GM19397 (cell line): ENCODE results near the gene VPS13D.

ENCODE experiments used
- ATAC-seq: cut with Tn5 transposase; IDR thresholded peaks from one replicate; pipeline ENCODE4 v1.9.1; 2021; ENCODE audit warnings: mild to moderate bottlenecking, moderate library complexity; ENCODE audit not compliant: unreplicated experiment

VPS13D gene

DNA sequence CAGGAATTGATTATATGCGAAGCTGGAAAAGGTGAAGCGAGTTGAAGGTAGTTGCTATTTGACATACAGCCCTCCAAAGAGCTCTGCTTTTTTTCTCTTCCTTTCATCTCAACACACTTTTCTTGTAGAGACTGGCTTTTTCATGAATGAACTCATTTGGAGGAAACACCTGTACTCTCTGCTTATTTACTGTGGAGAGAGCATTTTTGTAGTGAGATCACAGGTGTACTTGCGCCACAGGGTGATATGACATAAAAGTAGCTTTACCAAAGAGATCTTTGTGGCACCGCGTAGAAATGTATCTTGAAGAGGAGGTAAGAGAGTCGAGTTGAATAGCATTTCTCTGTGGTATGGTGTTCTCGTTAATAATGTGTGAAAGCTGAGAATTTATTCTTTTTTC is 187.6 kb downstream of the VPS13D start:
- no peak for ATAC-seq

DNA sequence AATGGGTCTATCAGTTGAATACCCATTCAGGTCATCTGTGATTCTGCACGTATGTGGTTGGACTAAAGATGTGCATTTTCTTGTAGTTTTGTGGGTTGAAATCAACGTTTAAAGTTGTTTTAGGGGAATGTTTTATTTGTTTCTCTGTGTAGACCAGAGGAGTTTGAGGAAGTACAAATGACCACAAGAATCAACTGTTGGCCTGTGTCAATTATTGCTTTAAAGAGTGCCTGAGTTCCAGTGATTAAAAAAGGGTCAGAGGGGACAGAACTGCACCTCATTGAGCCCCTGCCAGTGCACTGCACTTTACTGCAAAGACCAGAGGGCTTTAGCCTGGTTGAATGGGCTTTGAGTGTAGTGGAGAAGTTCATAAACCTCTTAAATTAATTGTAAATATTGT is 190.3 kb downstream of the VPS13D start:
- ATAC-seq: no peak

DNA sequence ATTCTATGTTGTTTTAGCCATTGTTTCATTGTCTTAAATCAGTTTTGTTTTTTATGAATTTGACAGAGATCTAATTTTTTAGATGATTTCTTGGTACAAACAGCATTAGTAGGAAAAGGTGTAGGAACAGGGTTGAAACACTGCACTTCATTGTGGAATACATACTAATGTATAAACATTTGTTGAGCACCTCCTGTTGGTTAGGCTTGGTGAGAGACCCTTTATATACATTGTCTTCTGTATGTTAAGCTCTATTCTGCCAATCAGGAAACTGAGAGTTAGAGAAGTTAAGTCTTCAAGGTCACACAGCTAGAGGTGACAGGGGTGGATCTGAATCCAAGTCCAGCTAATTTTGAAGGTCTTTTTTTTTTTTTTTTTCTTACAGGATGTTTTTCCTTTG is 192.7 kb downstream of the VPS13D start:
- no peak for ATAC-seq

DNA sequence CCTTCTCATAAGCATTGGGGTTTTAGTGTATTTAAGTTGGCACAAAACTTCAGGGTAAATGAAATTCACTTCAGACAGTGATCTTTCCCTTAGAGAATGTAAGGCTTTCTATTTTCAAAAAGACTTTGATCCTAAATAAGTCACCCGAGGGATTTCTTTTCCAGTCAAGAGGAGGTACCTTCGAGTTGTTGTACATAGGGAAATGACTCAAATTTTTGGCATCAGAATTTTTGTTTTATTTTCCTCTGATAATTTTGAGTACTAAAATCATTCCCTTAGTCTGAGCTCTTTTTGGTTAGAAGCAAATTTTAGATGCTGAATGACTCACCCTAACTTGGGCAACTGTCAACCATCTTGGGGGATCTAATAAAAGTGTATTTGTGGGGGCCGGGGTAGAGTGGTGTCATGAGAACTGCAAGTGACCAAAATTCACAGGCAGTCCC is 194.3 kb downstream of the VPS13D start:
- ATAC-seq: no peak

DNA sequence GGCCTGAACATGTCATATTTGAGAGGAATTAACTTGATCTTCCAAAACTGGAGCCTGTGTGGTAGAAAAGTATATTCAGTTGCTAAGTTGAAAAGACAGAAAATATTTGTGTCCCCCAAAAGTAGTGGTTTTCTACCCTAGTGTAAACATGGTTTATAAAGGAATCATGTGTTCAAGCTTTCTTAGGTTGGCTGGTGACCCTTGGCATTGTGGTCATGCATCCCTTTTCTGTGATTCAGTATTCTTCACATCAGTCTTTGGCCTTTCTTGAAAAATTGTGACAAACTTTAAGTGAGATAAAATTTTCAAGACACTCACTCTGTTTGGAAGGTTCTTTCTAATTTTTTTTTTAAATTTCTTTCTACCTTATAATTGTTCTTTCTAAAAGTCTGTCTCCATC is 195.0 kb downstream of the VPS13D start:
- no peak for ATAC-seq

DNA sequence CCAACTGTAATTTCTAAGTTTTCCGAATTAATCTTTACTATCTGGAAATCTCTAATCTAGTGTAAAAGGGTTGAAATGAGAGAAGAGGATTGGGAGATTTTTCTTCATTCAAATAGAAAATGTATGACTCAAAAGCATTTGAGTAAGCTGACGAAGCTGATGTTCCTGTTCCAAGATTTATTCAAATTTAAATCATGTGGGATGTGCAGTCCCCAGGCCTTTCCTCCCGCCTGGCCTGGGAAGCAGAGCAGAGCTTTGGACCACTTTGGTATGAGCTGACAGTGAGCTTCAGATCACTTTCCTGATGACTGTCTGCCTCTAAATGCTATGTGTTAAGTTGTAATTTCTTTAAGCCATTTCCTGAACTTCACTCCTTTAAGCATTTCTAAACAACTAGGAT is 196.2 kb downstream of the VPS13D start:
- ATAC-seq: no peak

DNA sequence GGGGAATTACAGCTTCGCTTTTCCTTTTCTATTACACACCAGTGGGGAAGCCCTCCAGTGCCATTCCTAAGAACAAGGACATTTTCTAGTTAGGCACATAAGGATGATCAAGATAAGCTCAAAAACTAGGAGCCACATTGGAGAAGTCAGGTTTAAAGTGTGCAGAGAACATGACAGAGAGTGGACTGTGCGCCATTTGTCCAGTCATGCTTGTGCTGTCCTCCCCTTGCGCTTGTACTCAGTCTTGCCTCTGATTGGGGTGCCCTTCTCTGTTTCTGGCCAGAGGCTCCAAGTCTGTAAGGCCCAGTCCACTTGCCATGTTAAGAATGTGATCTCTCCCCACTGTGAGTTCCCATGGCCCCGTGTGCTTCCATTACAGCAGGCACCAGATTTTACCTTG is 198.5 kb downstream of the VPS13D start:
- no peak for ATAC-seq

DNA sequence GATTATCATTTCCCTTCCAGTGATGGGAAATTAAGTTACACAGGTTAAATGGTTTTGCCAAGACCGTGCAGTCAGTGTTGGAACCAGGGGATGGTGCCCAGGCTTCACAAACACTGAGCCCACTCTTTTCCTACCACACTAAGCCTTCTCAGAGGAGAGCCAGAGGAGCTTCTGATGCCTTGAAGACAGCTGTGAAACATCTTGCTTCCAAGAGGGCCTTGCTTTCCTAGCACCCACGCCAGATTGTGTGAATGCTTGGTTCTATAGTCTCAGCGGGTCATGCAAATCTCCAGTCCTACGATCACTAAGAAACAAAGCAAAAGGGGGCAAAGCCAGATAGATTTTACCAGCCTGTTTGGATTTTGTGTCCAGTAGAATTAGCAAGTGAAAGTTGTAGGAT is 200.7 kb downstream of the VPS13D start:
- no peak for ATAC-seq

DNA sequence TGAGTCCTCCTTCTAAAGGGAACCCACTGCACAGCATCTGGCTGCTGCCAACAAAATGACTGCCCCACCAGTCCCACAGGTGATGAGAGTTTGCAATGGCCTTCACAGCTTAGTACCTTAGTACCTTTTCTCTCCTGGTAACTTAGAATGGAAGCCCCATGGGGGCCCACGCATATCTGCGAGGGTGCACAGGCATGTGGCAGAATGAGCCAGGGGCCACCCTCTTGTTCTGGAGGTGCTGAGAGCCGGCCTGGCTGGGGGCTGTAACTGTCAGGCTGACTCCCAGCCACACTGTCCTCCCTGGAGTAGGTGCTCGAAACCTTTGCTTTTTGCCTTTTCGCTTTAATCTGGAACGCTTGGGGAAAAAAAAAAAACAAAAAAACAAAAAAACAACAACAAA is 203.1 kb downstream of the VPS13D start:
- ATAC-seq: no peak

DNA sequence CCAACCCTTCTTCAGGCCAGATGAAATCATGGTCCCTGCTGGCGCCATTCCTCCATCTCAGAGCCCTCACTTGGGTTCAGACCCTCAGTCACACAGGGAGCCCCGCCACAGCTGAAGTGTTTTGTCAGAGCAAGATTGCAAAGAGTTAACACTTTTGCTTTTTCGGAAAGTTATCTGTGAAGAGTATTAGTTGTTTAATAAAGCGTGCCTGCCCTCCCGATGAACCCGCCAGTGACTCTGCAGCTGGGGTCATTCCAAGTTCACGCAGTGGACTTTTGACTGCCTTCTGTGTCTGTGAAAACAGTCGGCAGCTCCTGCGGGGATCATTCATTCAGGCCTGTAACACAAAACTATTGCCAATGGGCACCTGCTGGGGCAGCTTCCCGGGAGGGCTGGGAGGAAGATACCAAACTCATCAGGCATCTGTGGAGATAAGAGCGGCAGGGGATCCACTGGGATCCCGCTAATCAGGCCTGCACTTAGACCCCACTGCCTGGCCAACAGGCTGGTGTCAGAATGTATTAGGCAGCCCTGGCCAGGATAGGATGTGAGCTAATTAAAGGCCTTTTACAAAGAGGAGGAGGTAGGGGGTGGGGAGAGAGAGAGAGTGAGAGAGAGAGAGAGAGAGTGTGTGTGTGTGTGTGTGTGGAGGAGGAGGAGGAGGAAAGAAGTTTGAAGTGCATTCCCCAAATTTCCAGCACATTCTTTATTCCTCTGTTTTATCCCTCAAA is 203.7 kb downstream of the VPS13D start:
- ATAC-seq: no peak

DNA sequence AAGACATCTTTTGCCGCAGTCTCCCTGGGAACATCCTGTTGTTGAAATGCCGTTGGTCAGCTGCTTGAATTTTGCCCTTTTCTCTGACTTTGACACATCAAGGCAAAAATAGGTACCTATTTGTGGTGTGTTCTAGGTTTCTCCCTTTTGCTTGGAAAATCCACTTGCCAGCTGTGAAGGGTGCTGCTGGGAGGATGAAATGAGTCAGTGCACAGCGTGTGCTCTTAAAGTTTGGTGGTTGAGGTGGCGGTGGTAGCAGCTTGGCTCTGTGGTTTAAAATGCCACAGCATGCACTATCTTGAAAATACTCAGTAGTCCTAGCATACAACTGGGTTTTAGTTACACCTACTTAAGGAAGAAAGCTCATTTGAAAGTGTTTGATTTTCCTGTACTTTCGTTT is 204.3 kb downstream of the VPS13D start:
- no peak for ATAC-seq

DNA sequence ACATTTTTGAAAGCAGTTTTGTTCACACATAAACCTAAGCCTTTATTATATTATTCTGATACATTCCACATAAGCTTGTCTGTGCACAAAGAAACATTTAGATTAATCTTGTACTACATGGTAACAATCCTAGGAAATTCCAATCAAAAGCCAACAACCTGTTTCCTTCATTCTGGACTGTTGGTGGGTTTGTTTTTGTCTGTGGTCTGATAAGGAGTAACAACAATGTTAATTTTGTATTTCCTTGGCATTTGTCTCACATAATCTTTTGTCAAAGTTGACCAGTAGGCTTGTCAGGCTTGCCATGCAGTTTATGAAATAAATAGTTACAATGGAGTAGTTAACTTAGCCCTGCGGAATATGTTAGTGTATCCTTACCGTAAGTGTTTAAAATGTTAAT is 204.9 kb downstream of the VPS13D start:
- no peak for ATAC-seq

DNA sequence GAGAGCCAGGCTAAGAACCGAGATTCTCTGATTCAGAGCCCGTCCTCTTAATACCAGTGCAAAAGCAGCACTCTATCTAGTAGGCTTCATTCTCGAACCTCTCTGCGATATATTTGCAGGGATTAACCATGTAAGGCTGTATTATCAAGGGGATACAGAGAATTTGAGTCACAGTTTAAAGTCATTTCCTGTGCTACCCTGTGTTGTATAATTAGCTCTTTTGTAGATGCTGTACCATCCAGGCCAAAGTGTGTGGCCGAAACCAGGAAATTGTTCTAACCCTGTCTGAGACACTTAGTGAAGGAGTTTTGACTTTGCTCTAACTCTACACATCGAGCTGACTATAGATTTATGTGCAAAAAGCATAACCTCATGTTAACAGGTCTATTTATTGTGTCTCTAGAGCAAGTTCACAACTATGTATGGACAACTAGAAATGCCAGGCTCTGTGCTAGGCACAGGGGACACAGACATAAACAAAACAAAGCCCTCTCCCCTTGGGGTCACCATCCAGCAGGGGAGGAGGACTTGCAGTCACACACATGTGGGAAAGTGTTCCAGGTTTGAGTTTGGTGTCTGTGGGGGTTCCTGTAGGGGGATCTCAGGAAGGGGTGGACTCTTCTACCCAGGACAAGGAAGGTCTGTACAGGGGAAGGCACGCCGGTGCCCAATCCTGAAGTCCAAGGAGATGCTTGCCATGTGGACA is 206.0 kb downstream of the VPS13D start:
- ATAC-seq: peak; percentile 76

DNA sequence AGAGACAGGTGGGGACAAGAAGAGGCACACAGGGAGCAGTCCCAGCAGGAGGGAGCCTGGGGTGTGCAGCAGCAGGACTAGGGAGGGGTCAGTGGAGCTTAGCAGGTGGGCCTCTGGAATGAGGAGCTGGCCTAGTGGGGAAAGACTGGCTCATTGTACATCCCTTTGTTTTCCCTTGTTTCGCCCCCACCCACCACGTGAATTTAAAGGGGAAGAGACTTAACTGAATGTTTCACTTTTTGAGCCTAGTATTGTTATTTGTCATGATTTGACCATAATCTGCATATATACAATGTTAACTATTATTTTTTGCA is 206.5 kb downstream of the VPS13D start:
- ATAC-seq: no peak

DNA sequence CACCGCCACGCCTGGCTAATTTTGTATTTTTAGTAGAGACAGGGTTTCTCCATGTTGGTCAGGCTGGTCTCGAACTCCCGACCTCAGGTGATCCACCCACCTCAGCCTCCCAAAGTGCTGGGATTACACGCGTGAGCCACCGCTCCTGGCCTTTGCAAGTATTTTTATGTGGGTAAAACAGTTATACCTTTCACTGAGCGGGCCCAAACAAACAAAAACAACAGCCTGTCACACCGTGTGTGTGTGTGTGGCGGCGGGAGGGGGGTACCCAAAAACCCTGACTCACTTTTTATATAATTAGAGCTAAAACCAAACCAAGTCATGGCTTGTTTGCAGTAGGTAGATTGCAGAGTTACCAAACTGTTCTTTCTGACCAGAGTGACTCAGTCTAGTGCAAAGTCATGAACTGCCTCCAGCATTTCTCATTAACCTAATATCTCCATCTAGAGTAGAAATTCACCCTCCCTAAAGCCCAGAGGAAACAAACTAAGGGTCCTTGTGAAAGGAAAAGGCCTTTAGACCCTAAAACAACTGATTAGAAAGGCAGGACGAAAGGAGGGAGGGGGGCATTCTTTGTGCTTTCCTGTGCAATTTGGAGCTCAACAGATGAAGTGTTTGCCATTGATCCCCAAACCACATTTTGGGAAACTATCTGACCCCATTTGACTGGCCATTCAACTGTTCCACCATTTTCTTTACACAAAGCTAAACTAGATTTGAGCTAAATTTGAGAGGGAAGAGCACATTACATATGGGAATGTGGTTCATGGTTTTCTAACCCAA is 207.2 kb downstream of the VPS13D start:
- no peak for ATAC-seq

DNA sequence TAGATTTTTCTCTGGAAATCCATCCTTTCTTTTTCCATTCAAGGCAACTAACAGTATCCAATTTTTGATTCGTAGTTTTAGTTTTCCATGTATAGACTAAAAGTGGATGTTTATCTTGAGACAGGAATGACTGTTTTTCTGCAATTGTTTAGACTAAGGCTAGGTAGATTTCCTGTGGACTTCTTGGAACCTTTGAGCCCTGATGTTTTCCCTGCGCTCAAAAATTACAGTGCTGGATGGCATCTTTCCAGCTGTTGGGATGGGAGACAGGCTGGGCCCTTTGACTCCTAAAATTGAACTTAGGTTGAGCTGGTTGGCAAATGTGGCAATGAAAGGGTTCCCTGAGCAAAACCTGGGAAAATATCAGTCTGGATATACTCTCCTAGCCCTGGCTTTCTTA is 207.8 kb downstream of the VPS13D start:
- no peak for ATAC-seq

DNA sequence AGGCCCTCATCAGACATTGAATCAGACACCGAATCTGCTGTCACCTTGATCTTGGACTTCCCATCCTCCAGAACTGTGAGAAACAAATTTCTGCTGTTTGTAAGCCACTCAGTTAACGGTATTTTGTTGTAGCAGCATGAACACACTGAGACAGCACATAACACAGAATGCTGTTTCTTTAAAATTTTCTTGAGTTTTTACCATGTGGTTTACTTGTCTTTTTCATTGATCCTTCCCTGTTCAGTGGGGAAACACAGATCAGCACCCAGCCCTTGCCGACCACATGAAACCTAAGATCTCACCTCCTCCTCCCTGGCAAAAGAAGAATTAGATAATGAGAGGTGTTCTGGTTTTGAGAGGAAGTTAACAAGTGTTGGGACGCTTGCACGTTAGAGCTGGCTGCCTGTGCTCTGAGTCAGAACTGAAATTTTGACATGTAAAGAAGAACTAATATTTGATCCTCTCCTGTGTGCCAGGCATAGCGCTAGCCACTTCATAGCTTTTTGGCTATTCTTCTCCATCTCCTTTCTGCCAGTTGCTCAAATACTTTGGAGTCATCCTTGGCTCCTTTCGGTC is 208.6 kb downstream of the VPS13D start:
- no peak for ATAC-seq

DNA sequence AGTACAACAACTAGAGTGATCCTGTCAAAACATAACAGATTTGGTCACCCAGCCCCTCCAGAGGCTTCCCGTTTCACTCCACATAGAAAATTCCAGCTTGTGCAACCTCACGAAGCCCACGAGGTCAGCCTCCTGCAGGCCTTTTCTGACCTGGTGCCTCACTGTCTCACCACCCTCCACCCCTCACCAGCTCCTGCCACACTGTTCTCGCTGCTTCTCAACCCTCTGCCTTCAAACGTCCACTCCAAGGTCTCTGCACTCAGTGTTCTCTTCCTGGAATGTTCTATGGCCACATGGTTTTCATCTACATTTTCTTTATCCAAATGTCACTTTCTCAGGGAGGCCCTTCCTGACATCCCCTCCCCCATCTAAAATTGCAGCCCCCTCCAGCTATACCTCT is 209.2 kb downstream of the VPS13D start:
- no peak for ATAC-seq

DNA sequence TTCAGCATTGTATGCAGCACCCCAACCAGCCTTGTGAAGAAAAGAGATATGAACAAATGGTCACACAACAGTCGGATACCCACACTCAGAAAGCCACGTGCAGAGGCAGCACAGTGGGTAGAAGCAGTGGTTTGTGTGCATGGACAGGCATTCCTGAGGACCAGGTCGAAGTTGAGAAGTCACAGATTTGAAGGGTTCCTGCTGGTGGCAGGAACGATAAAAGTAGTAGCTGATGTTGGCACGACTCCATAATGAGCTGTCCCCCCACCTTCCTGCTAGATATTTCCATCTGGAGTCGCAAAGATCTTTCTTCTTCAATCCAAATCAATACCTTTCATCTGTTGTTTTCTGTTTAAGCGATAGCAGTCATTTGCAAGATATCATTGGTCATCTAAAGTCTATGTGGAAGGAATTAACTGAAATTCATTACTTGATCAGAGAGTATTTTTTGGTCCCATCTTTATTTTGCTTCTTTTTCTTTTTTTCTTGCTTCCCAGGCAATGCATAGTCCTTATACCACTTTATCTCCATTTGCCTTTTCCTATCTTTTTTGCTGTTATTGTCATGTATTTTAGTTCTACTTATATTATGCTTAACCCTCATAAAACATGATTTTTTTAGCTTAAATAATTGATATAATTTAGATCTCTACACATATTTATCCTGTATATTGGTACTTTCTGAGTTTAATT is 211.7 kb downstream of the VPS13D start:
- ATAC-seq: no peak

DNA sequence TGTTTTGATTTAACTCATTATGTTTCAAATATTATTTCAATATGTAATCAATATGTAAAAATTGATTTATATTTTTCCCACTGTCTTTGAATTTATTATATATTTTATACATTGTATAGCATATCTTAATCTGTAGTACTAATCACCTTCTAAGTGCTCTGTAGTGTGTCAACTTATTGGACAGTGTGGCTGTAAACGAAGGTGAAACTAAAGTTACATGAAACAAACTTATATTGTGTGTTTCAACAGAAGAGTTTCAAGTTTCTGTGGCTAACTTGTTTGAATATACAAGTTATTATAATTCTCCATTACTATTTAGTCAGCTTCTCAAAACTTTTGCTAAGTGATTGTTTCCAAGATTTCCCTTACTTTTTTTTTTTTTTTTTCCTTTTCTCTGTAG is 212.4 kb downstream of the VPS13D start:
- ATAC-seq: no peak

DNA sequence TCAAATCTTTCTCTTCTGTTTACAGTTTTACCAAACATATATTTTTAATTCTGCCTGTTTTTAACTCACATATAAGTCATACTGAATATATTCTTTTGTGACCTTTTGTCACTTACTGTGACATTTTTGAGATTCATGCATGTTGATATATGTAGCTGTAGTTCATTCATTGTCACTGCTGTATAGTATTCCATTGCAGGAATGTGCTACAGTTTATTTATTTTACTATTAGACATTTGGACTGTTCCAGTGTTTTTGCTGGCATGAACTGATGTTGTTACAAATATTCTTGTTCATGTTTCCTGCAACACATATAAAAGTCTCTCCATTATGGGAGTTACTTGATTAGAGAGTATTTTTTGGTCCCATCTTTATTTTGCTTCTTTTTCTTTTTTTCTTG is 213.3 kb downstream of the VPS13D start:
- ATAC-seq: no peak
